GM21447 (cell line): Measurements from ENCODE around the gene ITGAD.

Experiments
- ATAC-seq: cut with Tn5 transposase; IDR thresholded peaks from one replicate; pipeline ENCODE4 v1.9.1; 2021; ENCODE audit not compliant: unreplicated experiment

ITGAD gene

DNA sequence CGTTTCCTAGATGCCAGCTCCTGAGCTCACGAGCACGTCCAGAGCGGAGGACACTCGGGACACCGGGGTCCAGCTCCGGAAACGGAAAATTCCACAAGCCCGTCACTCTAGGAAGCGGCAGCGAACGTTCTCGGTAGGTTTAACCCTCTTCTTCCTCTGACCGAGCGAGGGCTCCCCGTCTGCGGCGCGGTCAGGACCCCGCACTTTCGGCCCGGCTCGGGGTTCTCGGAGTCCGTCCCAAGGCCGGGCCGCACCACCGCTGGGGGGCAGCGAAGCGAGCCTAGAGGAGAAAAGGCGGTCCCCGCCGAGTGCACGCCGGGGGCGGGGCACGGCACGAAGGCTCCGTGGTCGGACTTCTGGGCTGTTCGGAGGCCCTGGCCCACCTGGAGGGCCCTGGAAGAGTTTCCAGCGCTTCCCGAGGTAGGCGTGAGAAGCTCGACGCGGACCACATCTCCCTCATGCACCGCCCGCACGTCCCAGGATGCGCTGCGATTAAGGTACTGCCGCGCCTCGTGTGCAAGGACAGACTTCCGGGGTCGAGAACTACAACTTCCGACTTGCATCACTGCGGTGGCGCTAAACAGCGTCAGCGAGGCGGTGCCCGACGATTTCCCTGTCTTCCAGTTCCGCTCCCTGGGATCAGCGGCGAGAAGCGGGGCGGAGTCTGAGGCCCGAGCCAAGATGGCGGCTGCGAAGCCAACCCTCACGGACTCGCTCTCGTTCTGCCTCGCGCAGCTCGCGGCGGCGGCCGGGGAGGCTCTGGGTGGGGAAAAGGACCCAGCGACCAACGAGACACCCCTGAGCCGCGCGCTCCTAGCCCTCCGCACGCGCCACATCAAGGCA is 65.9 kb downstream of the ITGAD start, which contains the start of gene ARMC5:
TSS of gene ARMC5 (plus strand) at position 658 of the 843 bp plus-strand sequence. CDS start at position 682, 24 bp downstream.
- peak; percentile 66 for ATAC-seq

DNA sequence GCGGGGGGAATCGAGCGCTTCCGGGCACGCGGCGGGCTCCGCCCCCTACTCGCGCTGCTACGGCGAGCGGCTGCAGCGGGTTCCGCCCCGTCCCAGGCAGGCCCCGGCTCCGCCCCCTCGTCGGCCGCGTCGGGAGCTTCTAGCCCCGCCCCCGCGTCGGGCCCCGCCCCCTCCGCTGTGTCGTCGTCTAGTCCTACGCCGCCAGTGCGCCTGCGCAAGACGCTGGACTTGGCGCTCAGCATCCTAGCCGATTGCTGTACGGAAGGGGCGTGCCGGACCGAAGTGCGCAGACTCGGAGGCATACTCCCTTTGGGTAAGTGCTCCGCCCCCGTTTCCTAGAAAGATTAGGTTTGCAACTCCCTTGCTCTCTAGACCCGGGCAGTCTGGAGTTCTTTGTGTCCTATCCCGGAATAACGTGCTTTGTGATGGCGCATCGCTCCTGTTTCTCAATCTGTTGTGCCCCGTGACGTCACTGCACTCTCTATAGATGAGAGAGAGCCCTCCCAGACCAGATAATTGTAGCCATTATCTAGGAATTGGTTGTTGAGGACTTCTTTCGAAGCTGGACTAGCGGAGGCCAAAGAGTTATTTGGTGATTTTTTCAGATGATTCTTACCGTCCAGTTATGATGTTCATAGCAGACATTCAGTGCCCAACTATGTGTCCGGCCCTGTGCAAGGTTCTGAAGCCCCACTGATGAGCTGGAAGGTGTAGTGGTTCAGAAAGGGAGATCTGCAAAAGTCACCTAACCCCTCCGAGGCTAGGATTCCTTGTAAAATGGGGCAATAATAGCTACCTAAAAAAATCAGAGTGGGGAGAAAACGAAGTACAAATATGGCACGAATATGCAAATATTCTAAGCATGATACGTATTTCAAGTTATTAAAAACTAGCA is 66.8 kb downstream of the ITGAD start:
- peak; percentile 54 for ATAC-seq

DNA sequence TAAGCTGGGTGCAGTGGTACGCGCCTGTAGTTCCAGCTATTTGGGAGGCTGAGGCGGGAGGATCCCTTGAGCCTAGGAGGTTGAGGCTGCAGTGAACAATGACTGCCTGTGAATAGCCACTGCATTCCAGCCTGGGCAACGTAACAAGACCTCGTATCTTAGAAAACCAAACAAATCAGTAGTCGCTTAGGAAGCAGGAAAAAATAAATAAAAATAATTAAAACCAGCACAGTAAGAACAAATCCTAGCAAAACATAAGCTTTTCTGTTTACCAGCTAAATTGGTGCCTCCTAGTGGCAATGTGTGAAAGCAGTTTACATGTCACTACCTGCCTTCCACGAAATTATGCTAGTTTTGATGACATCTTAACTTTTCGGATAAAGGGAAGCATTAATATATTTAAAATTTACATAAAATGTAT is 67.5 kb downstream of the ITGAD start:
- no peak for ATAC-seq

DNA sequence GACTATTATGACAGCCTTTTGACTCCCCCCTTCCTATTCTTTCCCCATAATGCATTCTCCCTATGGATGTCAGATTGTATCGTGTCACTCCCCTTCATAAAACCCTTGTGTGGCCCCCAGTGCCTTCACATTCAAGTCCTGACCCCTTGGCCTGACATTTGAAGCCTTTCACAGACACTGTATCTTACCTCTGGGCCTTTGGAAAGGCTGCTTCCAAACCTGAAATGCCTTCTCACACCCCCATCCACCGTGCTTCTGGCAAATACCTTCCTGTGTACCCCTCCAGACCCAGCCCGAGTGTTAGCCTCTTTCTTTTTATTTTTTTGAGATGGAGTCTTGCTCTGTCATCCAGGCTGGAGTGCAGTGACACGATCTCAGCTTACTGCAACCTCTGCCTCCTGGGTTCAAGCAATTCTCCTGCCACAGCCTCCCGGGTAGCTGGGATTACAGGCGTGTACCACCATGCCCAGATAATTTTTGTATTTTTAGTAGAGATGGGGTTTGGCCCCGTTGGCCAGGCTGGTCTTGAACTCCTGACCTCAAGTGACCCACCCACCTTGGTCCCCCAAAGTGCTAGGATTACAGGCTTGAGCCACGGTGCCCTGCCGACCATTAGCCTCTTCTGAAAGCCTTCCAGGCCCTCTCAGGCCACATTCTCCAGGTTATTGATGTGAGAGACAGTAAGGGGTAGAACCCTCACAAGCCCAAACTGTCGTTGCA is 68.2 kb downstream of the ITGAD start:
- ATAC-seq = no peak

DNA sequence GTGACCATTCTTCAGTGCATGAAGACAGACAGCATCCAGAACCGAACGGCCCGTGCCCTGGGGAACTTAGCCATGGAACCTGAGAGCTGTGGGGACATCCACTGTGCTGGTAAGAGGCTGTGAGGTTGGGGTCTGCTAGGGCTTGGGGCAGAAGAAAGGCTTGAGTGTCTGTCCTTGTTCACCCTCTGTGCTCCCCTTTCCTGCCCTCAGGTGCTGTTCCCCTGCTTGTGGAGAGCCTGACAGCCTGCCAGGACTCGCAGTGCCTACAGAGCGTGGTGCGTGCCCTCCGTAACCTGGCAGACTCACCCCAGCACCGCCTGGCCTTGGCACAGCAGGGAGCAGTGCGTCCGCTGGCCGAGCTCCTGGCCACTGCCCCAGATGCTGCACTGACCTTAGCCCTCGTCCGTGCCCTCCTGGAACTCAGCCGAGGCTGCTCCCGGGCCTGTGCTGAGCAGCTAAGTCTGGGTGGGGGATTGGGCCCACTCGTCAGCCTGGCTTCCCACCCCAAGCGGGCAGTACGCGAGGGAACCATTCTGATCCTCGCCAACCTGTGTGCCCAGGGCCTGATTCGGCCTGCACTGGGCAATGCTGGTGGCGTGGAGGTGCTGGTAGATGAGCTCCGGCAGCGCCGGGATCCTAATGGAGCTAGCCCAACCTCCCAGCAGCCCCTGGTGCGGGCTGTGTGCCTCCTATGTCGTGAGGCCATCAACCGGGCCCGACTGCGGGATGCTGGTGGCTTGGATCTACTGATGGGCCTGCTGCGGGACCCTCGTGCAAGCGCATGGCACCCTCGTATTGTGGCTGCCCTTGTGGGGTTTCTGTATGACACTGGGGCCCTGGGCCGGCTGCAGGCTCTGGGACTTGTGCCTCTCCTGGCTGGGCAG is 69.0 kb downstream of the ITGAD start:
- no peak for ATAC-seq

DNA sequence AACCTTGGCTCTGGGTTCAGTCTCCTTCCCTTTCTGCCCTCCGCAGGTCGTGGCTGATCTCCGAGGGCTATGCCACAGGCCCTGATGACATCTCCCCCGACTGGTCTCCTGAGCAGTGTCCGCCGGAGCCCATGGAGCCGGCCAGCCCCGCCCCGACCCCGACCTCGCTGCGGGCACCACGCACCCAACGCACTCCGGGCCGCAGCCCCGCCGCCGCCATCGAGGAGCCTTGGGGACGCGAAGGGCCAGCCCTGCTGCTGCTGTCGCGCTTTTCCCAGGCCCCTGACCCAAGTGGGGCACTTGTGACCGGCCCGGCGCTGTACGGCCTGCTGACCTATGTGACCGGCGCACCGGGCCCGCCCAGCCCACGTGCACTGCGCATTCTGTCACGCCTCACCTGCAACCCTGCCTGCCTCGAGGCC is 71.2 kb downstream of the ITGAD start:
- no peak for ATAC-seq

DNA sequence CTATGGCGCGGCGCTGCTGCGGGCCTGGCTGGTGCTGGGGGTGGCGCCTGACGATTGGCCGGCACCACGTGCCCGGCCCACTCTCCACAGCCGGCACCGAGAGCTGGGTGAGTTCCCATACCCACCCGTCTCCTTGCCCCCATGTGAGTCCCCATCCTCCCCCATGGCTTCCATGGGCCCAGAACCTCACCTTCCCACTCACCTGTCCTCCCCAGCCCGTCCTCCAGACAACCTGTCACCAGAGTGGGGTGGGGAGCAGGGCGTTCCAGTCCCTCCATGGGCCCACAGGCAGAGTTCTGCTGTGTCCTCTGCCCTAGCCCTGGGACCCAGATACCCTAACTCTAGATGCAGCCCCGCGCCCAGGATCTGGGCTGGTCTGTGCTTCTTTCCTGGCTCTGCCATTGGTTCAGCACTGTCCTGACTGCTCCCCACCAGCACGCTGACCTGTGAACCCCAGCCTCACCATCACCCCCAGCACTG is 71.7 kb downstream of the ITGAD start:
- no peak for ATAC-seq

DNA sequence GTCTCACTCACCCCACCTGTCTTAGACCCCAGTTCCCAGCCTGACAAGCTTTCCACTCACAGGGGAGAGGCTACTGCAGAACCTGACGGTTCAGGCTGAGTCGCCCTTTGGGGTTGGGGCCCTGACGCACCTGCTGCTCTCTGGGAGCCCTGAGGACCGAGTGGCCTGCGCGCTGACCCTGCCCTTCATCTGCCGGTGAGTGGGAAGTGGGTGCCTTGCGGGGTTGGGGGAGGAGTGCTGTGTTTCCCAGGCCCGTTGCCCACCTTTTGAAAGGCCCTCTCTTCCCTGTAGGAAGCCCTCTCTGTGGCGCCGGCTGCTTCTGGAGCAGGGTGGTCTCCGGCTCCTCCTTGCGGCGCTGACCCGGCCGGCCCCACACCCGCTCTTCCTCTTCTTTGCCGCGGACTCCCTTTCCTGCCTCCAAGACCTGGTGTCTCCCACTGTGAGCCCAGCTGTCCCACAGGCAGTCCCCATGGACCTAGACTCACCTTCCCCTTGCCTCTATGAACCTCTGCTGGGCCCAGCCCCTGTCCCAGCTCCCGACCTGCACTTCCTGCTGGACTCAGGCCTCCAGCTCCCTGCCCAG is 72.7 kb downstream of the ITGAD start:
- no peak for ATAC-seq

DNA sequence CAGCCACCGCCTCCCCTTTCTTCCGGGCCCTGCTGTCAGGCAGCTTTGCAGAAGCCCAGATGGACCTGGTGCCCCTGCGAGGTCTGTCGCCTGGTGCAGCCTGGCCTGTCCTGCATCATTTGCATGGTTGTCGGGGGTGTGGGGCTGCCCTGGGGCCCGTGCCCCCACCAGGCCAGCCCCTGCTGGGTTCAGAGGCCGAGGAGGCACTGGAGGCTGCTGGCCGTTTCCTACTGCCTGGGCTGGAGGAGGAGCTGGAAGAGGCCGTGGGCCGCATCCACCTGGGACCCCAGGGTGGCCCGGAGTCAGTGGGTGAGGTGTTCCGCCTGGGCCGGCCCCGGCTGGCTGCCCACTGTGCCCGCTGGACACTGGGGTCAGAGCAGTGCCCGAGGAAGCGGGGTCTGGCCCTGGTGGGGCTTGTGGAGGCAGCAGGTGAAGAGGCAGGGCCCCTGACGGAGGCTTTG is 73.3 kb downstream of the ITGAD start:
- no peak for ATAC-seq

DNA sequence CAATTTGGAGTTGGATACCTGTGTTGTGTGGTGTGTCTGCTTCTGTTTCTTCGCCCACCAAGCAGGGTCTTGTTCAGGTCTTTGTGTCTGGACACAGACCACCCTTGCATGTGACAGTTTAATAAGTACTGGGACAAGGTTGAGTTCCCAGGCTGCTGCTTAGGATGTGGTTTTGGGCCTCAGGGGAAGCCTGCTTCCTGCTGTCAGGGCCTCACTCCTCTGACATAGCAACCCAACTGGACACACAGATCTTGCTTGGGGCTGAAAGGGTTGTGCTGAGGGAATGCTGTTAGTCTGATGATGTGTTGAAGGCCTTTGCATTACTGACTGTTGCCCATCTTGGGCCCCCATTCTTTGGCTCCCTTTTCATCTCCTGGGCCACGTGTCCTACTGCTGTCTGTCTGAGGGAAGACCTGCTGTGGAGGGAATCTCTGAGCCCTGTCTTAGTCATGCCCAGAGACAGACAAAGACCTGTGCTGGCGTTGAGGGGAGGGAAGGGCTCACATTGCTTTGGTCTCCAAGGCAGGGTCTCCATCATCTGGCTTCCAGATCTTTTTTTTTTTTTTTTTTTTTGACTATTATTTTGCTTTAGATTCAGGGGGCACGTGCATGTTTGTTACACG is 74.1 kb downstream of the ITGAD start:
- ATAC-seq = peak; percentile 79

DNA sequence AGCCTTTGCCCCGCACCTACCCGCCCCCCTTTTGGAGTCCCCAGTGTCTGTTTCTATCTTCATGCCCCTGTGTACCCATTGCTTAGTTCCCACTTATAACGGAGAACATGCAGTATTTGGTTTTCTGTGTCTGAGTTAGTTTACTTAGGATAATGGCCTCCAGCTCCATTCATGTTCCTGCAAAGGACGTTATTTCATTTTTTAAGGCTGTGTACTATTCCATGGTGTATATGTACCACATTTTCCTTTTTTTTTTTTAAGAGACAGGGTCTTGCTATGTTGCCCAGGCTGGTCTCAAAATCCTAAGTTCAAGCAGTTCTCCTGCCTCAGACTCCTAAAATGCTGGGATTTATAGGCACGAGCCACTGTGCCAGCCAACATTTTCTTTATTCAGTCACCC is 74.7 kb downstream of the ITGAD start:
- no peak for ATAC-seq

DNA sequence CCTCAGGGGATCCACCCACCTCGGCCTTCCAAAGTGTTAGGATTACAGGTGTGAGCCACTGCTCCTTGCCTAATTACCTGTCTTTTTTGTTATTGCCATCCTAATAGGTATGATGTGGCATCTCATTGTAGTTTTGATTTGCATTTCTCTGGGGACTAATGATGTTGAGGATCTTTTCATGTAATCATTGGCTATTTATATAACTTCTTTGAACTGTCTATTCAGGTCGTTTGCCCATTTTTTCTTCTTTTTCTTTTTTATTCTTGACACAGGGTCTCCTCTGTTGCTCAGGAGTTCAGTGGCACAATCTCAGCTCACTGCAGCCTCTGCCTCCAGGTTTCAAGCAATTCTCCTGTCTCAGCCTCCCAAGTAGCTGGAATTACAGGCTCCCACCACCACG is 77.5 kb downstream of the ITGAD start:
- no peak for ATAC-seq

DNA sequence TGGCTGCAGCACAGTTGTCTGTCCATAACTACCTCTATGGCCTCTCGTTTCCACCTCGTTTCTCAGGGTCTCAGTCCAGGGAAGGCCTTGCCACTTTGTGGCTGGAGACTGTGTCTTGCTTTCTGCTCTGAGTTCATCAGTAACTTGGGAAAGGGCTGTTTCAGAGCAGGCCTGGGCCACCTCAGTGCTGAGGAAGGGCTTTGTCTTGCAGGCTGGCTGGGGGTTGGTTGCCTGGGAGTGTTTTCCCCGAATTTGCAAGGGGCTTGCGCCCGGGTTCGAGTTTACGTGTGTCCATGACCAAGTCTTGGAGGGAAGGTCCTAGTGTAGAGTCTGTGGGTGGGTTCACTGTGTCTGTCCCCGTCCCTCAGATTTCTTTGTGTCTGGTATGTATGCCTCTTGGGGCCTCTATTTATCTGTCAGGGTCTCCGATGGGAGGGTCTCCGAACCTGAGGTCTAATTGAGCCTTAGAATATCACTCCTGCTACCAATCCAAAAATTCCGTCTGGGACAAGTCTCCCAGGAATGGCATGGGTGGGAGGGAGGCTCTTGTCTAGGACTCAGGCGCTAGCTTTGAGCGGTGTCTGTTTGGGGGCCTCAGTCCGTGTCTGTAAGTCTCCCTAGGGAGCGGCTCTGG is 78.2 kb downstream of the ITGAD start:
- ATAC-seq = no peak

DNA sequence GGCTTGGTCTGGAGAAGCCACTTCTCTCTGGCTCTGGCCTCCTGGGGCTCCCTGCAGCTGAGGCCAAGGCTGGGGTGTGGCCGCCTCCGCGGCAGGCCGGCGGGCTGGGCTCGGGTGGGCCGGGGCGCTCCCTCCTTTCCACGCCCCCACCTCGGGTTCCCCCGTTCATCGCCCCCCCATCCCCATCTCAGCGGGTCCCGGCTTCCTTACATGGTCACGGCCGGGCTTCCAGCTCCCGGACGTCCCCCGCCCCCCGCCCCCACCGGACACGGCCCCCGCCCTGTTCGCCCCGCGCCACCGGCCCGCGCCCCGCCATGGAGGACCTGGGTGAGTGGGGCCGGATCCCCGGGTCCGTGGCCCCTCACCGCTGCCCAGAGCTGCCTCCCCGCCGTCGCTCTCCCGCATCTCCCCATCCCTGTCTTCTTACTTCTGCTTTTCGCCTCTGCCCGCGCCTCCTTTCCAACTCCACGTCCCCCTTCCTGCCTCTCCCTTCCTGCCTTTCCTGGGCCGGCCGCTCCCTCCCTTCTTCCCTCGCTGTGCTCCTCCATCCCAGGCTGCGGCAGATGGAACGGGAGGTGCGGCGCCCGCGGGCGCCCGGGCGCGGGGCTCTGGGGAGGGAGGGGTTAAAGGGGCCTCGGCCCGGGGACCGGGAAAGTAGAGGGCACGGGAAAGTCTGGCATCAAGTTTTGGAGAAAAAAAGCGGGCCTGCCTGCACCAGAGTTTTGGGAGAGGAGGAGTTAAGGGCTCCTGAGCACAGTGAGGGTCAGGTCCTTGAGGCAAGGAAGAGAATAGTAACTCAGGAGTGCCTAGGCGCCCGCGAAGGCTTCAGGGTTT is 79.0 kb downstream of the ITGAD start, which contains the start of gene TGFB1I1:
TSS of gene TGFB1I1 (plus strand) at position 278 of the 834 bp plus-strand sequence. CDS start at position 315, 37 bp downstream.
- ATAC-seq = no peak

DNA sequence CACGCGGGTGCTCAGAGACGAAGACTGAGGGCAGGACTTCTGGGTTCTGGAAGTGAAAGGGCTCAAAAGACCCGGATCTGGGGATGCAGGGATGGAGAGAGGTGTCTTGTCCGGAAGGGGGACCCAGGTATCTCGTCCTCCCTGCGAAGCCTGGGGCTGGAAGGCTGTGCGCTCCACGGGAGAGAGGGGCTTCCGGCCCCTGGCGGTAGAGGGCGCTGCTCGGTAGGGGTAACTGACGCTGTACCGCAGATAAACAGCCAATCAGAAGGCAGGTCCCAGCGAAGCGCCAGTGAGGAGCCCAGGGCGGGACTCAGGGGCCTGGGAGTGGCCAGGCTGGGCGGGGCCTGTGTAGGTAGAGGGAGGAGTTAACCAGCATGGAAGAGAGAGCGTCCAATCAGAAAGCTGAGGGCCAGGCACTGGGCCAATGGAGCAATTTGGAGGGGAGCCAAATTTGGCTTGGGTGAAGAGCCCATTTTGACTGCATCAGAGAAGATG is 79.6 kb downstream of the ITGAD start:
- ATAC-seq = no peak

DNA sequence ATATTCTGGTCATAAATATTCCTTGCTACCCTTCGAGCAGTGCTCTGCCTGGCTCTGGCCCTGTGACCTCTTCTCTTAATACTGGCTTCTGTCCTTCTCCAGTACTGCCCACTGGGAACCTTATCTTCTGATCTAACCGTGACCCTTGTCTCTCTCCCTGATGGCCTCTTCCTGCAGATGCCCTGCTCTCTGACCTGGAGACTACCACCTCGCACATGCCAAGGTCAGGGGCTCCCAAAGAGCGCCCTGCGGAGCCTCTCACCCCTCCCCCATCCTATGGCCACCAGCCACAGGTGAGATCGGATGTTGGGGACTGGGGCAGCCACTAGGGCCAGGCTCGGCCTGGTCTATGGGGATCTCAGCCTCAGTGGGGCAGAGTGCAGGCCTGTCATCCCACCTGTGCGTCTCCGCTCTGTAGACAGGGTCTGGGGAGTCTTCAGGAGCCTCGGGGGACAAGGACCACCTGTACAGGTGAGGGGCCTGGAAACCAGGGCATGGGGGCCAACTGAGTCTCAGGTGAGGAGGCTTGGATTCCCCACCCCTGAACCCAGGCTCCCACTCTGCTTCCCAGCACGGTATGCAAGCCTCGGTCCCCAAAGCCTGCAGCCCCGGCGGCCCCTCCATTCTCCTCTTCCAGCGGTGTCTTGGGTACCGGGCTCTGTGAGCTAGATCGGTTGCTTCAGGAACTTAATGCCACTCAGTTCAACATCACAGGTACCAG is 80.3 kb downstream of the ITGAD start:
- no peak for ATAC-seq
